Right ventricle myocardium inferior (tissue), 1 donor: ENCODE data around the gene RPS26. TPM values are rescaled to one million over a fixed set of nuclear protein-coding genes. Genes with fewer than 3 reads are reported as not detected.
A peak's percentile ranks its signal among the peaks of the same experiment; 100 is the strongest.
"Not testable (repeated sequence)": the region's sequence is repeated elsewhere in the genome, so short reads cannot be mapped to it uniquely, and the experiment has no call there.

Source experiments
- ATAC-seq: fragments of 200-7000 bp; cut with Tn5 transposase; one replicate; pipeline ENCODE4 v1.9.1; 2020; ENCODE audit warnings: mild to moderate bottlenecking, moderate library complexity
- DNase-seq: peaks from one replicate; pipeline ENCODE4 v3.0.0; 2021; ENCODE audit errors: missing footprints
- intact Hi-C: fragments of 100-400 bp; cut with DNase I; formaldehyde crosslinking; loops from one replicate; pipeline ENCODE4 v1.11.0; 2022
- long read RNA-seq: library from polyadenylated mRNA; unstranded; transcript quantifications from one replicate; pipeline ENCODE4 v2.0.0, GENCODE V29; 2021
- total RNA-seq: library from RNA; stranded (reverse); fragmentation: NEBNext Ultra II Directional; extraction: Animal tissue kit (Norgen Biotek cat#: 25700); gene quantifications from one replicate; pipeline ENCODE4 v1.2.1, GENCODE V29; 2021
- donor health status: DM: no; HTN: yes; CAD: no; lungs with severe emphysema.

Gene RPS26
- total RNA-seq = 35.5 TPM
- long read RNA-seq, transcript RPS26-204 (4 exons, 1,140 nt) = major isoform, 5 of 7 reads
- long read RNA-seq, partial matches to known transcripts = 0 of 7 reads
- long read RNA-seq, other reads (novel, unspliced or antisense) = 1 of 7 reads

- ATAC-seq (peak; percentile 97), DNase-seq (peak; percentile 97)
- intact Hi-C loops = loop anchor here (2.0 to 5.0 kb wide), 2 partner anchors 45 to 76 kb away; partner anchors contain the start of genes RPL41, SUOX and ZC3H10
Observed at GRCh38 chr12:56041552-56042429, at the start of gene RPS26. RPS26 (plus strand) TSS chr12:56041918; CDS start chr12:56042167, 249 bp downstream.

- DNase-seq = no peak
- intact Hi-C loops = no loop called here
- no peak for ATAC-seq
Observed at GRCh38 chr12:55993230-55993853, 48.4 kb upstream of the RPS26 start.

DNA sequence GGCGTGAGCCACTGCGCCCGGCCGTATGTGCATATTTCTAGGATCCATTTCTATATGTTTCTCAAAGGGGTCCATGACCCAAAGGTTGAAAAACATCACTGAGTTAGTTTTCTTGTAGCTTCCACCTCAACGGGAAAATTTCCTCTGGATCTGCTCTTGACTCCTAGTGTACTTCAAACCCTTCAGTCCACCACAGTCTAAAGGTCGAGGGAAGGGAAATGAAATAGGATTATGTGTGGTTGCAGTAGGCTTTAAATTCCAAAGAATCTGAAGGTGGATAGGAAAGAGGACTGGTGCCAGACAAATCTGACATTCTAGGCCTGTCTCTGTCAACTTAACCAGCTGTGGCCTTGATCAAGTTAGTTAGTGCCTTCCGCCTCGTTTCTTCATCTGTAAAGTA, 46.4 kb upstream of the RPS26 start:
- ATAC-seq (no peak), DNase-seq (no peak)
- intact Hi-C loops = loop anchor here (5.0 kb wide), 1 partner anchor 107 kb away; the partner anchor contains the start of gene PA2G4

DNA sequence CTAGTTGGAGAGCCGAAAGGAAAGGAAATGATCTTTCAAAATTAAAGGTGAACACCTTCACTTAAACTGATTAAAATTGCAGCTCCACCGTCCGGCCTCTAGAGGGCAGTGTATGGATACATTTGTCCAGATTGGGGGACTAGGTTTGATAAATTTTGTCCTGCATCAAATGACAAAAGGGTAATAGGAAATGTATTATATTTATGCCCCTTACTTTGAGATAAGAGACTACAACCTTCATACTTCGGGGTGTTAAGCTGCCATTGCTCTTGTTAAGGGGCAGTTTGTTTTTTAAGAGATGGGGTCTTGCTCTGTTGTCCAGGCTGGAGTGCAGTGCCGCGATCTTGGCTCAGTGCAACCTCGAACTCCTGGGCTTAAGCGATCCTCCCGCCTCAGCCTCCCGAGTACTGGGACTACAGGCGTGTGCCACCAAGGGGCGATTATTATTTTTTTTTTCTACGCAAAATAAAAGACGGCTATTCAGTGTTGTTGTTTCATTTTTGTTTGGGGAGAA, 45.5 kb upstream of the RPS26 start:
- ATAC-seq = peak; percentile 35
- no peak for DNase-seq

GRCh38 chr12:55996715-55997534, 44.8 kb upstream of the RPS26 start, which contains the start of gene SUOX:
SUOX (plus strand) TSS chr12:55997276; CDS start chr12:56002222, 4,946 bp downstream.
- DNase-seq (peak; percentile 98), ATAC-seq (peak; percentile 99)
- intact Hi-C loops = loop anchor here (1.0 to 5.0 kb wide), 3 partner anchors 32 to 105 kb away; partner anchors contain the start of genes PA2G4 and RPS26

More for the DNA sequence above, 45.5 kb upstream of the RPS26 start:
- intact Hi-C loops = loop anchor here (1.0 to 5.0 kb wide), 3 partner anchors 33 to 106 kb away; partner anchors contain the start of genes PA2G4 and RPS26

GRCh38 chr12:55997535-55997859, 44.2 kb upstream of the RPS26 start:
- ATAC-seq (no peak), DNase-seq (no peak)
- intact Hi-C loops = loop anchor here (2.0 to 5.0 kb wide), 2 partner anchors 43 to 105 kb away; partner anchors contain the start of genes PA2G4 and RPS26

DNA sequence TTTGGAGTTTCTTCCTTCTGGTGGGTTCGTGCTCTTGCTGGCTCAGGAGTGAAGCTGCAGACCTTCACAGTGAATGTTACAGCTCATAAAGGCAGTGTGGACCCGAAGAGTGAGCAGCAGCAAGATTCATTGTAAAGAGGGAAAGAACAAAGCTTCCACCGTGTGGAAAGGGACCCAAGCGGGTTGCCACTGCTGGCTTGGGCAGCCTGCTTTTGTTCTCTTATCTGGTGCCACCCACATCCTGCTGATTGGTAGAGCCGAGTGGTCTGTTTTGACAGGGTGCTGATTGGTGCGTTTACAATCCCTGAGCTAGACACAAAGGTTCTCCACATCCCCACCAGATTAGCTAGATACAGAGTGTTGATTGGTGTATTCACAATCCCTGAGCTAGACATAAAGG, 42.2 kb upstream of the RPS26 start:
- not testable (repeated sequence) for DNase-seq, ATAC-seq
- intact Hi-C loops = loop anchor here (5.0 kb wide), 1 partner anchor 103 kb away; the partner anchor contains the start of gene PA2G4

DNA sequence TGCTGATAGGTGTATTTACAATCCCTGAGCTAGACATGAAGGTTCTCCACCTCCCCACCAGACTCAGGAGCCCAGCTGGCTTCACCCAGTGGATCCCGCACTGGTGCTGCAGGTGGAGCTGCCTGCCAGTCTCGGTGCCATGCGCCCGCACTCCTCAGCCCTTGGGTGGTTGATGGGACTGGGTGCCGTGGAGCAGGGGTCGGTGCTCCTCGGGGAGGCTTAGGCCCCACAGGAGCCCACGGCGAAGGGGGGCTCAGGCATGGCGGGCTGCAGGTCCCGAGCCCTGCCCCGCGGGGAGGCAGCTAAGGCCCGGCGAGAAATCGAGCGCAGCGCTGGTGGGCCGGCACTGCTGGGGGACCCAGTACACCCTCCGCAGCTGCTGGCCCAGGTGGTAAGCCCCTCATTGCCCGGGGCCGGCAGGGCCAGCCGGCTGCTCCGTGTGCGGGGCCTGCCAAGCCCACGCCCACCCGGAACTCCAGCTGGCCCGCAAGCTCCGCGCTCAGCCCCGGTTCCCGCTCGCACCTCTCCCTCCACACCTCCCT, 41.6 kb upstream of the RPS26 start:
- not testable (repeated sequence) for DNase-seq, ATAC-seq
- intact Hi-C loops = loop anchor here (5.0 kb wide), 1 partner anchor 102 kb away; the partner anchor contains the start of gene PA2G4

GRCh38 chr12:56001487-56002100, 40.1 kb upstream of the RPS26 start:
- no peak for DNase-seq
- intact Hi-C loops = no loop called here
- ATAC-seq = no peak

DNA sequence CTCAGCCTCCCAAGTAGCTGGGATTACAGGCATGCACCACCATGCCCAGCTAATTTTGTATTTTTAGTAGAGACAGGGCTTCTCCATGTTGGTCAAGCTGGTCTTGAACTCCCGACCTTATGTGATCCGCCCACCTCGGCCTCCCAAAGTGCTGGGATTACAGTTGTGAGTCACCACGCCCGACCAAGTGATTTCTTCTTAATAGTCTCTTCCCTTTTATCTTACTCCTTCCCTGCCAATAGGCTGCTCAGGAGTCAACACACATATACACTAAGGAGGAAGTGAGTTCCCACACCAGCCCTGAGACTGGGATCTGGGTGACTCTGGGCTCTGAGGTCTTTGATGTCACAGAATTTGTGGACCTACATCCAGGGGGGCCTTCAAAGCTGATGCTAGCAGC, 38.3 kb upstream of the RPS26 start:
- DNase-seq, intact Hi-C loops, ATAC-seq: not testable (repeated sequence)

GRCh38 chr12:56004211-56004610, 37.5 kb upstream of the RPS26 start:
- DNase-seq (no peak), ATAC-seq (no peak)
- intact Hi-C loops = no loop called here

DNA sequence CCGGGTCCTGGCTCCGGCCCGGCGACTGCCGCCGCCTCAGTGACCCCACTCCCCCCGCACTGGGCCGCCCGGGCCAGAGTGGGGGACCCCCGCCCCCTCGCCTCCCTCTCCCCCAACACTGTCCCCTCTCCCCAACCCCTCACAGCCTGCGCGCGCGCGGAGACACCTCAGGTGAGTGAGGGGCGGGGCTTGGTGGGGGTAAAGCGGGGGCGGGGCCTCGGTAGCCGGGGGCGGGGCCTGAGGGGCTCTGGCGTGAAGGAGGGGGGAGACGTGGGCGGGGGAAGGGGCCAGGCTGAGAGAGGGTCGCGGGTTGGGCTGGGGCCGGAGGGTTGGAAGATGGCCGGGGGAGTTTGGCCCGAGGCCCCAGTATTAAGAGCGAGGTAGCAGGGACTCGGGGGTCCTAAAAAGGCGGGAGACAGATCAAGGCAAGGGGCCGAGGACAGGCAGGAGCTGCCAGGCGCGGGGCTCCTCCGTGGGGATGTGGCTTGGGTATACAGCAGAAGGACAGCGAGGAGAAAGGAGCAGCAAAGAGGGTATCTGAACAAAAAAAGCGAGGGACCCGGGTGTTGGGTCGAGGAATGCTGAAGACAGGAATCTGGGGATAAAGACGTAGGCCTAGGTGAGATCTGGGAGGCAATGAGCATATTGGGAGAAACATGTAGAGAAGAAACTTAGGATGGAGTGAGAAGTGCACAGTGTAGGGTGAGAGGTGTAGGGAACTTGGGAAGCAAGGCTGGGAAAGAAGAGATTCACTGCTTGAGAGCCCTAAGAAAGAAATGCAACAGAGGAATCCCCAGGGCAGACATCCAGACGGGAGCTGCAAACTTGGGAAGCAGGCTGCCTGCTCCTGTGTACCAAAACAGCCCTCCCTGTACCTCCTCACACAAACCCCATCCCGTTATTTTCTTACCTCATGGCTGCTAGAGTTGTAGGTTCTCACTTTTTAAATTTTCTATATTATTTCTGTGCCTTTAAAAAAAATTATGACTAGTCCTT, 33.9 kb upstream of the RPS26 start:
- intact Hi-C loops = no loop called here

GRCh38 chr12:56010111-56010570, 31.6 kb upstream of the RPS26 start:
- intact Hi-C loops = no loop called here
- DNase-seq (no peak), ATAC-seq (no peak)

More for the DNA sequence above, 33.9 kb upstream of the RPS26 start:
- peak; percentile 77 for DNase-seq
- ATAC-seq = peak; percentile 82

GRCh38 chr12:56011509-56012090, 30.1 kb upstream of the RPS26 start:
- no peak for DNase-seq
- no peak for ATAC-seq
- intact Hi-C loops = no loop called here

DNA sequence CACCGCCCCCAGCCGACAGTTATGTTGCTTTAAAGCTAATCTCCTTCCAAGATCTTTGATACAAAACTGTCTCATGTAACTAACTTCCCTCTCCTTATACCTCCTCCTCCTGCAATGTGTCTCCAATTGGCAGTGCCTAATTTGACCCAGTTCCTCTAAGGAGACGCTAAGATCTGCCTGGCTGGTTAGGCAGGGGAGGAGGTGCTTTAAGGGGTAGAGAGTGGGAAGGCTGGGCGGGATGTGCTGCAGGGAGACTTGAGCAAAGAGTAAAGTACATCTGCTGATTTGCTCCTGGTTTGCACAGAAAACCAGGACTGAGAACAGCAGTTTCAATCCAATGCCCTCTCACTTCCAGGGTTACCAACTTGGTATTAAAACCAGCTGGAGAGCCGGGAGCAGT, 28.2 kb upstream of the RPS26 start:
- DNase-seq (no peak), ATAC-seq (no peak)
- intact Hi-C loops = no loop called here

DNA sequence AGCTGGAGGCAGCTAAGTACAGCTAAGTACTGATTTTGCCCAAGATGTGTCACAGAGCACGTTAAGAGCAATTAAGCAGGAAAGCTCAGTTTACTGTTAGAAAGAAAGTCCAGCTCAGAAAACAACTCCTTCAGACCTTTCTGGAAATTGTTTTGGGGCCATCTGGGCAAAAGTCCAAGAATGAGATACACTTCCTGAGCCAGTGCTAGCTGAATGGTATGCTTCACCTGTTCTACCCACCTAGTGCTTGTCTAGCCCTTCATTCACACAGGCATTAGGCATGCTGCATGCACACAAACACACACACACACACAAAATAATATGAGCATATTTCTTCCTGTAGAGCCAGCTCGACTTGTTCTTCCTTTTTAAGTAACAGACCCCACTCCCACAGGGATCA, 27.5 kb upstream of the RPS26 start:
- DNase-seq (no peak), ATAC-seq (no peak)
- intact Hi-C loops = no loop called here
